Measurements from ENCODE around the gene LRFN2.

DNA sequence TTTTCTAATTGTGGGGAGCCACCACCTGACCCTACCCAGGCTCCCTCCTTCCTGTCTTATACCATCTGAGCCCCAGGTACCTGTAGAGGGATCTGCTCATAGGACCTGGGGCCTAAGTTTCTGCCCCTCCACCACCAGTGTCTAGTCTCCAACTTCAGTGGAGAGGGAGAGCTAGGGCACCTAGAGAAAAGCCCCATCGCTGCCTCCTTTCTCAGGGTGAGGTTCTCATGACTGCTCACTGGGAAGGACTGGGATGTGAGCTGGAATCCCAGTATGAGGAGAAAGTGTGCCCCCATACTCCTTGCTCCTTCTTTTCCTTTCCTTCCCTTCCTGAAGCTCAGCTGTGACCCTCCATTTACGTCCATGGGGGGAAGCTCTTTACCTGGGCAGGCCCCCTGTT is 231.6 kb downstream of the LRFN2 start:
- TF ChIP-seq, protein P1, sequence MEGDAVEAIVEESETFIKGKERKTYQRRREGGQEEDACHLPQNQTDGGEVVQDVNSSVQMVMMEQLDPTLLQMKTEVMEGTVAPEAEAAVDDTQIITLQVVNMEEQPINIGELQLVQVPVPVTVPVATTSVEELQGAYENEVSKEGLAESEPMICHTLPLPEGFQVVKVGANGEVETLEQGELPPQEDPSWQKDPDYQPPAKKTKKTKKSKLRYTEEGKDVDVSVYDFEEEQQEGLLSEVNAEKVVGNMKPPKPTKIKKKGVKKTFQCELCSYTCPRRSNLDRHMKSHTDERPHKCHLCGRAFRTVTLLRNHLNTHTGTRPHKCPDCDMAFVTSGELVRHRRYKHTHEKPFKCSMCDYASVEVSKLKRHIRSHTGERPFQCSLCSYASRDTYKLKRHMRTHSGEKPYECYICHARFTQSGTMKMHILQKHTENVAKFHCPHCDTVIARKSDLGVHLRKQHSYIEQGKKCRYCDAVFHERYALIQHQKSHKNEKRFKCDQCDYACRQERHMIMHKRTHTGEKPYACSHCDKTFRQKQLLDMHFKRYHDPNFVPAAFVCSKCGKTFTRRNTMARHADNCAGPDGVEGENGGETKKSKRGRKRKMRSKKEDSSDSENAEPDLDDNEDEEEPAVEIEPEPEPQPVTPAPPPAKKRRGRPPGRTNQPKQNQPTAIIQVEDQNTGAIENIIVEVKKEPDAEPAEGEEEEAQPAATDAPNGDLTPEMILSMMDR (IDR thresholded peaks at IDR 0.05; ENCODE audit: low read depth, low read length, poor library complexity, severe bottlenecking) = no peak
- TF ChIP-seq EZH2phosphoT487 (IDR thresholded peaks at IDR 0.05; ENCODE audit: borderline replicate concordance, low read length) = no peak
